Esophagus muscularis mucosa (tissue), 4 donors: Measurements from ENCODE around the gene TAF6L.

ENCODE experiments used
- EP300 ChIP-seq: sonication (generic); formaldehyde crosslinking; IDR thresholded peaks from one replicate; pipeline ENCODE4 v1.6.1; 2017; ENCODE audit warnings: antibody characterized with exemption
- POLR2A ChIP-seq: fragments of 450-650 bp; IDR thresholded peaks from one replicate; pipeline ENCODE4 v1.6.1; 2017; ENCODE audit warnings: antibody characterized with exemption, moderate library complexity, mild to moderate bottlenecking, low read depth
- POLR2AphosphoS5 ChIP-seq, 2 donors: sonication (generic); formaldehyde crosslinking; IDR thresholded peaks; one replicate each; pipeline ENCODE4 v1.6.1; 2017; ENCODE audit warnings: antibody characterized with exemption in 2 of 2
- TF ChIP-seq, protein P1 (sequence below), 3 experiments: fragments of 200-600 bp in 2 of 3; fragments of 450-650 bp in 1 of 3; sonication (generic) in 2 of 3; IDR thresholded peaks; one replicate each; pipeline ENCODE4 v1.5.1; 2017 to 2019; ENCODE audit warnings: antibody characterized with exemption in 3 of 3, mild to moderate bottlenecking in 2 of 3, moderate library complexity in 1 of 3

DNA sequence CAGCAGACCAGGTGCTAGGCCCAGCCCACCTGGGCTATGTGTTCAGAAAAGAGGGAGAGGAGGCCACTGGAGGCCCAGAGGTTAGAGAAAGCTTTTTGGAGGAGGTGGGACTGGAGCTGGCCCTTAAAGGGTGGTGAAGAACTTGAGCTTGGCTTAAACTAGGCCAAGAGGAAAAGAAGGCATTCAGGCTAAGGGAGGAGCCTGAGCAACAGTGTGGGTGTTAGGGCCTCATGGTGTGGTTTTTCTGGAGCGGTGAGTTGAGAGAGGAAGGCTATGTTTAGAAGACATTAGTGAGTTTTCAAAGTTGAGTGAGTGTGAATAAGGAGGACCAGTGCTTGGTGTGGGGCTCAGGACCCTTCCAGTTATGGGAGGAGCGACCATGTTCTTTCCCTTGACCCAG is 6.2 kb downstream of the TAF6L start:
- TF ChIP-seq POLR2AphosphoS5 (IDR thresholded peaks at IDR 0.05): no peak
- TF ChIP-seq, protein P1, sequence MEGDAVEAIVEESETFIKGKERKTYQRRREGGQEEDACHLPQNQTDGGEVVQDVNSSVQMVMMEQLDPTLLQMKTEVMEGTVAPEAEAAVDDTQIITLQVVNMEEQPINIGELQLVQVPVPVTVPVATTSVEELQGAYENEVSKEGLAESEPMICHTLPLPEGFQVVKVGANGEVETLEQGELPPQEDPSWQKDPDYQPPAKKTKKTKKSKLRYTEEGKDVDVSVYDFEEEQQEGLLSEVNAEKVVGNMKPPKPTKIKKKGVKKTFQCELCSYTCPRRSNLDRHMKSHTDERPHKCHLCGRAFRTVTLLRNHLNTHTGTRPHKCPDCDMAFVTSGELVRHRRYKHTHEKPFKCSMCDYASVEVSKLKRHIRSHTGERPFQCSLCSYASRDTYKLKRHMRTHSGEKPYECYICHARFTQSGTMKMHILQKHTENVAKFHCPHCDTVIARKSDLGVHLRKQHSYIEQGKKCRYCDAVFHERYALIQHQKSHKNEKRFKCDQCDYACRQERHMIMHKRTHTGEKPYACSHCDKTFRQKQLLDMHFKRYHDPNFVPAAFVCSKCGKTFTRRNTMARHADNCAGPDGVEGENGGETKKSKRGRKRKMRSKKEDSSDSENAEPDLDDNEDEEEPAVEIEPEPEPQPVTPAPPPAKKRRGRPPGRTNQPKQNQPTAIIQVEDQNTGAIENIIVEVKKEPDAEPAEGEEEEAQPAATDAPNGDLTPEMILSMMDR (IDR thresholded peaks at IDR 0.05): no peak
- no peak for TF ChIP-seq POLR2A
- TF ChIP-seq EP300: no peak
